ENCODE results near the gene MARK4.

The MARK4 gene

GRCh38 chr19:45275370-45275971, 24.4 kb downstream of the MARK4 start:
- no peak for DNase-seq

- no peak for DNase-seq
Observed at GRCh38 chr19:45276284-45276687, 25.2 kb downstream of the MARK4 start.

GRCh38 chr19:45278087-45278486, 27.0 kb downstream of the MARK4 start:
- no peak for DNase-seq

DNA sequence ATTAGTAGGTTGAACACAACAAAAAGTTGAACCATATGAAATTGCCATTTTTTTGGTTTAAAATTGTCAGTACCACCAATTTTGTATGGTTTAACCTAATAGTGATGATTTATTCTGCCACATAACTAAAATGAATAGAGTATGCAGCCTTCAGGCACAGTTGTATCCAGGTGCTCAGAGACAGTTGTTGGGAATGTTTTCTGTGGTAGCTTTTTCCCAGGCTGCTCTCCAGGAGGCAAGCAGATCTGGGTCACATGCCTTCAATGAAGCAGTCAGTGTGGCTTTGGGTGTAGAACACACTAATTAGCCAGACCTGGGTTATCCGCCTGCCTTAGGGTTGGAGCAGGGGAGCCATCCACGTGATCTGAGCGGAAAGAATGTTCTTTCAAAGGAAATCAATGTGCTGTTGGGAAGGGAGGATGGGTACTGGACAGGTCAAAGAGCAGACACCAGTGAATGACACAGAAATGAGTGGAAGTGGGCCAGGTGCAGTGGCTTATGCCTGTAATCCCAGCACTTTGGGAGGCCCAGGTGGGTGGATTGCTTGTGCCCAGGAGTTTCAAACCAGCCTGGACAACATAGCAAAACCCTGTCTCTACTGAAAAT, 28.6 kb downstream of the MARK4 start:
- no peak for DNase-seq

GRCh38 chr19:45280471-45280961, 29.4 kb downstream of the MARK4 start:
- no peak for DNase-seq

GRCh38 chr19:45283443-45284033, 32.5 kb downstream of the MARK4 start:
- no peak for DNase-seq

DNA sequence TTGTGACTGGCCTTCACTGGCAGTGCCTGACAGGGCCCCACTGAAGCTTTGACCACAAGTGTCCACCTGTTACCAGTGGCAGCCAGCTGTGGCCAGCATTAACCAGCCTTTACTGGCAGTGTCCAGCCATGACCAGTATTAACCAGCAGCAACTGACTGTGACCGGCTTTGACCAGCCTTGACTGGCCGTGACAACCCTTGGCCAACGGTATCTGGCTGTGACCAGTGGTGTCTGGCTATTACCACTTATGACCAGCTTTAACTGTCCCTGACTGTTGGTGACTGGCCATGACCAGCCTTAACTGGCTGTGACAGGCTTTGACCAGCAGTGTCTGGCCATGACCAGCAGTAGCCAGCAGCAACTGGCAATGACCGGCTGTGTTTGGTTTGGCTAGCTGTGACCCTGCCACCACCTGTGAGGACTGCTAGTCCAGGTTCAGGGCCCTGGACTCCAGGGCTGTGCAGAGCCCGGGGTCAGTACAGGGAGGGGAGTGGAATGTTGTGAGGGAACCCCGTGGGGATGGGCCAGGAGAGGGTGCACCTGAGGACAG, 39.4 kb downstream of the MARK4 start:
- no peak for DNase-seq

GRCh38 chr19:45291834-45292233, 40.8 kb downstream of the MARK4 start:
- DNase-seq, result no peak

DNA sequence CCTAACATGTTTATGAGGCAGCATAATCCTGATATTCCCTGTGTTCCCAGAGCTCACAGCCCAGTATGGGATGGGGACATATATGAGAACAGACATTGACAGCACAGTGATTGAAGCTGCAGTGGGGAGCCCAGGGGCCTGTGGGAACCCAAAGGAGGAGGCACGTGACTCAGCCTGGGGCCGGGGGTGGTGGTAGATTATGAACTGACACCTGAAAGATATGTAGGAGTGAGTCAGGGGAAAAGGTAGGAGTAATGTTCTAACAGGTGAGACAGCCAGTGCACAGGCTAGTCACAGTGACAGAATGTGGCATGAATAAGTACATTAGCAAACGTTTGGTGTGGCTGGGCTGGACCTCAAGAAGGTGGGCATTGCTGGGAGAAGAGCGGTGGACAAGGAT, 42.6 kb downstream of the MARK4 start:
- no peak for DNase-seq

GRCh38 chr19:45294291-45295029, 43.4 kb downstream of the MARK4 start:
- DNase-seq, result peak; percentile 59

DNA sequence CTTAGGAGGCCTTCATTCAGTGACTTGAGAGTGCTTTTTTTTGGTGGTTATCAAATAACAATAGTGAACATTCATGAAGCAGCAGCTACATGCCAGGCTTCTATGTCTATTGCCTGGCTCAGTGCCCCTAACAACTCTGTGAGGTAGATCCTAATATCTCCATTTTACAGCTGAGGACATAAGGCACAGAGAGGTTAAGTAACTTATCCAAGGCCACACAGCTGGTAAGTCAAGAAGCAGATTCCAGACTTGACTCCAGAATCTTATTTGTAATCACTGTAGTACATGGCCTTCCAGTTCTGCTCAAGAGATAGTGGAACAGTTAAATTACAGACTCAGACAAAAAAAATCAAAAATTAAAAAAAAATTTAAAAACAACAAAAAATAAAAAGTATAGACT, 44.8 kb downstream of the MARK4 start:
- no peak for DNase-seq

DNA sequence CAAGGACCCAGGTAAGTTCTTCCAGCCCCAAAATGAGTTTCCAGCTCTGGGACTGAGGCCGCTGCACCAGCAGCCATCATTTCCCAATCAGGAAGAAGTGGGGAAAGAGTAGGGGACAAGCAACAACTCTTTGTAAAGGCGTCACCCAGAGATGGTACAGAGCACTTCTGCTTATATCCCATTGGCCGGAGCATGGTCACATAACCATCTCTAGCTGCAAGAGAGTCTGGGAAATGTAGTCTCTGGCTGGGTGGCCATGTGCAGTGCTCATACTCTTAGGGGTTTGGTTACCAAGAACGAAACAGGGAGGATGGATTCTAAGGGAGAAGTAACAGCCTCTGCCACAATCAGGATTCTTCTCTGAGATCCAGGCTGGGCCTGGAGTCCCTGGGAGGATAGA, 45.3 kb downstream of the MARK4 start:
- DNase-seq, result no peak

DNA sequence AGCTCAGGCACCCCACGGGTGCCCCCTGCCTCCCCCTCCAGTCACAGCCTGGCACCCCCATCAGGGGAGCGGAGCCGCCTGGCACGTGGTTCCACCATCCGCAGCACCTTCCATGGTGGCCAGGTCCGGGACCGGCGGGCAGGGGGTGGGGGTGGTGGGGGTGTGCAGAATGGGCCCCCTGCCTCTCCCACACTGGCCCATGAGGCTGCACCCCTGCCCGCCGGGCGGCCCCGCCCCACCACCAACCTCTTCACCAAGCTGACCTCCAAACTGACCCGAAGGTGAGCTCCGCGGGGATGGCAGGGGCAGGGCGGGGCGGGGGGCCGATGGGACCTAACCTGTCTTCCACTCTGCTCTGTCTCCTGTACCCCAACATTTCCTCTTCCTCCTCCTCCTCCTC, 46.6 kb downstream of the MARK4 start:
- DNase-seq, result no peak

GRCh38 chr19:45298264-45298663, 47.2 kb downstream of the MARK4 start:
- DNase-seq, result no peak

DNA sequence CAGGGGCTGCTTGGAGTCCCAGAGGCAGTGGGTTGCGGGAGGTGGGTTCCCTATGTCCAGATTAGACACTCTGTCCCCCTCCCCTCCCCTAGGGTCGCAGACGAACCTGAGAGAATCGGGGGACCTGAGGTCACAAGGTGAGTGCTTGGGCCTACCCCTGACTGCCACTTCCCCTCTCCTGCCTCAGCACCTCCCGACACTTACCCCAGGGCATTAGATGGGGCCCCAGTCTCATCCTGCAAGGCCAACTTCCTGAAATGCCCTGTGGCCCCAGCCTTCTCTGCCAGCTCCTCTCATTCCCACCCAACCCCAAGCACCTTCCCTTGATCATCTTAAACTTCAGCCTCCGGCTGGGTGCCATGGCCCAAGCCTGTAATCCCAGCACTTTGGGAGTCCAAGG, 48.6 kb downstream of the MARK4 start:
- DNase-seq, result no peak

- DNase-seq, result no peak
Observed at GRCh38 chr19:45302416-45302815, 51.3 kb downstream of the MARK4 start.

DNA sequence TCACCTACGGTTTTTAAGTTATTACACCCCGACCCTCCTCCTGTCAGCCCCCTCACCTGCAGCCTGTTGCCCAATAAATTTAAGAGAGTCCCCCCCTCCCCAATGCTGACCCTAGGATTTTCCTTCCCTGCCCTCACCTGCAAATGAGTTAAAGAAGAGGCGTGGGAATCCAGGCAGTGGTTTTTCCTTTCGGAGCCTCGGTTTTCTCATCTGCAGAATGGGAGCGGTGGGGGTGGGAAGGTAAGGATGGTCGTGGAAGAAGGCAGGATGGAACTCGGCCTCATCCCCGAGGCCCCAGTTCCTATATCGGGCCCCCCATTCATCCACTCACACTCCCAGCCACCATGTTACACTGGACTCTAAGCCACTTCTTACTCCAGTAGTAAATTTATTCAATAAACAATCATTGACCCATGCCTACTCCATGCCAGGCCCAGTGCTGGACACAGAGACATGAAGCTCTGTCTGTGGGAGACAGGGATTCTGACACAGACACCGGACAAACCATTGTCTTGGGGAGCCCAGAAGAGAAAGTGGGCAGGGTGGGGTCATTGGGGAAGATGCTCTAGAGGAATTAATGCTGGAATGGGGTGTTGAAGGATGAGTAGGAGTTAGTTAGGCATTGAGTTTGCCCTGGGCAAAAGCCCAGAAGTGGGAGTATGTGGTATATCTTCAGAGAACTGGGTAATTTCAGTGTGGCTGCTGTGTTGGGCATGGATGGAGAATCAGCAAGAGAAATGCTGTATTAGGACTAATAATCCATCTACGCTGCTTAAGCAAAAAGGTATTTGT, 52.4 kb downstream of the MARK4 start:
- no peak for DNase-seq

- no peak for DNase-seq
Observed at GRCh38 chr19:45304141-45304926, 53.3 kb downstream of the MARK4 start.

- DNase-seq, result no peak
Observed at GRCh38 chr19:45305007-45305406, 53.9 kb downstream of the MARK4 start.

GRCh38 chr19:45305421-45305820, 54.4 kb downstream of the MARK4 start:
- DNase-seq, result no peak

GRCh38 chr19:45306040-45306439, 55.0 kb downstream of the MARK4 start:
- DNase-seq, result no peak

DNA sequence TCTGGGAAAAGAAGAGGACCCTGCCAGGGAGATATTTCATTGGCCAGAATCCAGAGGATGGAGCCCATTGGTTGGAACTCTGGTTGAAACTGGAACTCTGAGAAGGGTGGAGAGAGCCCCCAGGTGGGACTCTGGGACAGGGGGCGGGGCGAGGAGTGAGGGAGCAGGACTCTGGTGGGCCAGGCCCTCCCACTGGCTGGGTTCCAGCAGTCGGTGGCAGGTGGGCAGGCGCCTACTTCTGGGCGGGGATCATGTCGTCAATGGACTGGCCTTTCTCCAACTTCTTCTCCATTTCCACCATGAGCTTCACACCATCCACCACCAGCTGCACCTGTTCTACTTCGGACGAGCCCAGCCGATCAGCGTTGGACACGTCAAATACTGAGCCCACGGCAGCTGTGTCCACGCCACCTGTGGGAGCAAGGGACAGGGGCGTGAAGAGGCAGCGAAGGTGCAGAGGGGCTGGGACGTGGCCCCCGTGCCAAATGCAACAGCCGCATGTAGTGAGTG, 55.5 kb downstream of the MARK4 start:
- DNase-seq, result no peak

Data from midbrain (tissue), 1 donor.